Measurements from ENCODE around the gene SPATA2.
"Not testable (repeated sequence)": the region's sequence is repeated elsewhere in the genome, so short reads cannot be mapped to it uniquely, and the experiment has no call there.

Gene SPATA2, protein sequence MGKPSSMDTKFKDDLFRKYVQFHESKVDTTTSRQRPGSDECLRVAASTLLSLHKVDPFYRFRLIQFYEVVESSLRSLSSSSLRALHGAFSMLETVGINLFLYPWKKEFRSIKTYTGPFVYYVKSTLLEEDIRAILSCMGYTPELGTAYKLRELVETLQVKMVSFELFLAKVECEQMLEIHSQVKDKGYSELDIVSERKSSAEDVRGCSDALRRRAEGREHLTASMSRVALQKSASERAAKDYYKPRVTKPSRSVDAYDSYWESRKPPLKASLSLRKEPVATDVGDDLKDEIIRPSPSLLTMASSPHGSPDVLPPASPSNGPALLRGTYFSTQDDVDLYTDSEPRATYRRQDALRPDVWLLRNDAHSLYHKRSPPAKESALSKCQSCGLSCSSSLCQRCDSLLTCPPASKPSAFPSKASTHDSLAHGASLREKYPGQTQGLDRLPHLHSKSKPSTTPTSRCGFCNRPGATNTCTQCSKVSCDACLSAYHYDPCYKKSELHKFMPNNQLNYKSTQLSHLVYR

DNA sequence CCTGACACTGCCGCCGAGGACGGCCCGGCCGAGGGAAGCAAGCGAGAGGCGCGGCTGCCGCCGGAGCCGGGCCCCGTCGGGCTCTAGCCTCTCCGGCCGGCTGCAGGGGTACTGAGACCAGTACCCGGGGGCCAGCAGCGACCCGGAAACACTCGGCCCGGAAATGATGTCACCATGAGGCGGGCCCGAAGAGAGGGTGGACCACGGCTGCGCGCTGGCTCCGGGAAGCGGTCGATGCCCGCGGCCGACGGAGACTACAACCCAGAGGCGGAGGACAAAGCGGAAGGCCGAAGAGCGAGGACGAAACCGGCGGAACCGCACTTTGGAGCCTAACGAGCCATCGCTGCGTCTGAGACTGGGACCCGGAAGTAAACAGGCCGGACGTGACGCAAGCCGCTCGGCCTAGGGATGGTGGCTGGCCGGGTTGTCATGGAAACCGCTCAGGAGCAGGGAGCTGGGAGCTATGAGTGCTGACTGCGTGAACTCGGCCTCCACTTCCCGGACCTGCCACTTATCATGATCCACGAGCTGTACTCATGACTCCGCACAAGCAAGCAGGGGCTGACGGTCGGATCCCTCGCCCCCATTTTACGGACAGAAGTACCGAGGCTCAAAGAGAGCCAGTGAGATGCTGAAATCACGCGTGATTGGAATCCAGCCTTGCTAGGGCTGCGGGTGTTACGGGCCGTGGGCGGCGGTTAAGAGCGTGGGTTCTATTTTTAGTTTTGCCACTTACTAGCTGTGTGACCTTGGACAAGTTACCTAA lies at the start of gene SPATA2:
Gene SPATA2 (minus strand): TSS at position 150 of the 766 bp plus-strand sequence. CDS start 7,039 bp downstream, outside the sequence.
- DNase-seq: peak; percentile 52

DNA sequence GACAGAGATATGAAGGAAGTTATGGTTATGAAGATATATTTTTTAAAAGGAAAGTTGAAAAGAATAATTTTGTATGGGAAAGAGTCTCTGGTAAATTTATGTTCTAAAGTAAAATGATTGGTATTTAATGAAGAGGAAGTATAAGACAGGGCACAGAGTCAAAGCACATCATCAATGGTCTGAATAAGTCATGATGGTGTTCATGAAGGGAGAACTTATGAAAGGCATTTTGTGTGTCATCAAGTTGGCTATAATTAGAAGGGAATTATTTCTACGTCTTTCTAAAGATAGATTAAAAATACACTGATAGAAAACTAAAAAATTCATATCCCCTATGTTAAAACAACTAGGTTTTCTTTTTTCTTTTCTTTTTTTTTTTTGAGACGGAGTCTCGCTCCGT lies 46.1 kb upstream of the SPATA2 start:
- no peak for DNase-seq

DNA sequence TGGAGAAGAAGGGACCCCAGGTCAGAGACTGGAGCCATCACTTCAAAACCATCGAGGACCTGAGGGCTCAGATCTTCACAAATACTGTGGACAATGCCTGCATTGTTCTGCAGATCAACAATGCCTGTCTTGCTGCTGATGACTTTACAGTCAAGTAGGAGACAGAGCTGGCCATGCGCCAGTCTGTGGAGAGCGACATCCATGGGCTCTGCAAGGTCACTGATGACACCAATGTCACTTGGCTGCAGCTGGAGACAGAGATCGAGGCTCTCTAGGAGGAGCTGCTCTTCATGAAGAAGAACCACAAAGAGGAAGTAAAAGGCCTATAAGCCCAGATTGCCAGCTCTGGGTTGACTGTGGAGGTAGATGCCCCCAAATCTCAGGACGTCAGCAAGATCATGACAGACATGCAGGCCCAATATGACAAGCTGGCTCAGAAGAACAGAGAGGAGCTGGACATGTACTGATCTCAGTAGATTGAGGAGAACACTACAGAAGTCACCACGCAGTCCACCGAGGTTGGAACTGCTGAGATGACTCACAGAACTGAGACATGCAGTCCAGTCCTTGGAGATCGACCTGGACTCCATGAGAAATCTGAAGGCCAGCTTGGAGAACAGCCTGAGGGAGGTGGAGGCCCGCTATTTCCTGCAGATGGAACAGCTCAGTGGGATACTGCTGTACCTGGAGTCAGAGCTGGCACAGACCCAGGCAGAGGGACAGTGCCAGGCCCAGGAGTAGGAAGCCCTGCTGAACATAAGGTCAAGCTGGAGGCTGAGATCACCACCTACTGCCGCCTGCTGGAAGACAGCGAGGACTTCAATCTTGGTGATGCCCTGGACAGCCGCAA lies 42.0 kb upstream of the SPATA2 start:
- not testable (repeated sequence) for DNase-seq

DNA sequence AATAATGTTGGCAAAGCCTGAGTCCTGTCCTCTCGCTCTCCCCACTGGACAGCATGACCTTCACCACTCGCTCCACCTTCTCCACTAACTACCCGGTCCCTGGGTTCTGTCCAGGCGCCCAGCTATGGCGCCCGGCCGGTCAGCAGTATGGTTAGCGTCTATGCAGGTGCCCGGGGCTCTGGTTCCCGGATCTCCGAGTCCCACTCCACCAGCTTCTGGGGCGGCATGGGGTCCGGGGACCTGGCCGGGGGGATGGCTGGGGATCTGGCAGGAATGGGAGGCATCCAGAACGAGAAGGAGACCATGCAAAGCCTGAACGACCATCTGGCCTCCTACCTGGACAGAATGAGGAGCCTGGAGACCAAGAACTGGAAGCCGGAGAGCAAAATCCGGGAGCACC lies 41.4 kb upstream of the SPATA2 start:
- DNase-seq: no peak

DNA sequence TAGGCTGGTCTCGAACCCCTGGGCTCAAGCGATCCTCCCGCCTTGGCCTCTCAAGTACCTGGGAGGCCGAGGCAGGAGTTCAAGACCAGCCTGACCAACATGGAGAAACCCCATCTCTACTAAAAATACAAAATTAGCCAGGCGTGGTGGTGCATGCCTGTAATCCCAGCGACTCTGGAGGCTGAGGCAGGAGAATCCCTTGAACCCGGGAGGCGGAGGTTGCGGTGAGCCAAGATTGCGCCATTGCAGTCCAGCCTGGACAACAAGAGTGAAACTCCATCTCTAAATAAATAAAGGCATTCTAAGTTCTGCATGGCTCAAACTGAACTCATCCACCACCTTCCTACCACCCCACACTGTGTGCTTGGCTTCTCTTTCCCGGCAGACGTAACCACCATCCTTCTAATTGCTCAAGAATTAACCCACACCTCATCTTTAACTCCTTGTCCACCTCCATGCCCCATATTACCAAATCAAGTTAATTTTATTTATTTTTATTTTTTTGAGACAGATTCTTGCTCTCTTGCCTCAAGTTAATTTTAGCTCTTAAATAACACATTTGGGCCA lies 40.6 kb upstream of the SPATA2 start:
- not testable (repeated sequence) for DNase-seq

DNA sequence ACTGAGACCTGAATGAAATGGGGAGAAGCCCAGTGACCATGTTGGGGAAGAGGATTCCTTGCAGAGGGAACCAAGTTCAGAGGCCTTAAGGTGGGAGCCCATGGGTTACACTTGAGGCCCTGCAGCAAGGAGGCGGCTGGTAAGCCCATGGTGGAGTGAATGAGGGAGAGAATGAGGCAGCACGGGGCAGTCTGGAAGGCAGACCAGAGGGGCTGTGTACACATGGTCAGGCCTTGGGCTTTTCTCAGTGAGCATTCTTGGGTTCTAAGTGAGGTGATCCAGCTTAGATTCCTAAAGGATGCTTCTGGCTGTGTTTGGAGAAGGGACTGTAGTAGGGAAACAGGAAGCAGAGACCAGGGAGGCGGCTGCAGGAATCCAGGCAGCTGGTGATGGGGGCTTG lies 39.8 kb upstream of the SPATA2 start:
- DNase-seq: no peak

DNA sequence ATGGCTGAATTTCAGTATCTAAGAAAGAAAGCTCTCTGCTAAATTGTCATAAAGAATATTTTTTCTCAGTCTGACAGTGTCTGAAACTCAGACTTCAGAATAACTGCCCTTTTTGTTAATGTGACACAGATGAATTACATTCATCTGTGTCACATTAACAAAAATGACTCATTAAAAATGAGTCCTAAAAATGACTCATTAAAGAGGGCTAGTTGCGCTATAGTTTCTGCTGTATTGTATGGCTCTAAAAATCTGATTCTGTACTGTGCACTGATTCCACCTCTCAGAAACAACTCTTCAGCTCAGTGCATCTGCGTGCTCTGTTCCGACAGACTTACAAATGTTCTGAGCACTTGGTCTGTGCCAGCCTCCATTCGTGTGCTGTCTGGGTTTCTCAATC lies 35.8 kb upstream of the SPATA2 start:
- DNase-seq: no peak

DNA sequence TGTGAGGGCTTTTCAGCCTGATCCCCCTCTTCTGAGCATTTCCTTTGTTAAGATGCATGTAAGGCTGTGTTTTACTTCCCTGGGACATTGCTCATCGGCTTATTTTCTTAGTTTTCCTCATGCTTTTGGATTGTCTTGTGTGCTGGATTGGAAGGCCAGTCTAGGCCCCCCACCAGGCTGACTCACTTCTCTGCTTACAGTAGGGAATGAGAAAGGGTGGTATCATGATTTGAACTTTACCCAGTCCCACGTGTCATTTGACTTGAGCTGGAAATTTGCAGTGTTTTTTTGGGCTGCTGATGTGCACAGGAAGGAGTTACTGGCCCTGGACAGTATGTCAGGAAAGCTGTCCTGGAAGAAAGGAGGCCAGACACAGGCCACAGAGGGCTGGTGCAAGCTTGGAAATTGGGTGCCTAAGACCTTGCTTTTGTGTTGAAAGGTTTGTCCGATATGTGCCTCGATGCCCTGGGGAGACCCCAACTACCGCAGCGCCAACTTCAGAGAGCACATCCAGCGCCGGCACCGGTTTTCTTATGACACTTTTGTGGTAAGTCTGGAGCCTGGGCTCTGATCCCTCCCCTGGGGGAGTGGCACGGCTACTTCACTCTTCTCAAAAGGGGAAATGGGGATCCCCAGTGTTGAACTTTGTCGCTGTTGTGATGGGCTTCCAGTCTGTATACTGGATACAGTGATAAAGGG lies 33.6 kb upstream of the SPATA2 start:
- no peak for DNase-seq

DNA sequence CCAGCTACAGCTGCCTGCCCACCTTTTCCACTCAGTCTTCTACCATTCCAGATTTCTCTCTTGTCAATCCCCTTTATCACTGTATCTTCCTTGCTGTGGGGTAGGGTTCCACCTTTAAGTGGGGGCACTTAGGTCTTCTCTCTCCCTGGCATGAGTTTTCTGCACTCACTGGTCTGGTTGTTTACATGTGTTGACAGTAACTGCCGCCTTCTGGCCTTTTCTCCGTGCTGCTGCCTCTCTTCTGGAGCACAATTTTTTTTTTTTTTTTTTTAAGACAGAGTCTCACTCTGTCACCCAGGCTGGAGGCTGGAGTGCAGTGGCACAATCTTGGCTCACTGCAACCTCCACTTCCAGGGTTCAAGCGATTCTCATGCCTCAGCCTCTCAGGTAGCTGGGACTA lies 32.8 kb upstream of the SPATA2 start:
- DNase-seq: no peak

DNA sequence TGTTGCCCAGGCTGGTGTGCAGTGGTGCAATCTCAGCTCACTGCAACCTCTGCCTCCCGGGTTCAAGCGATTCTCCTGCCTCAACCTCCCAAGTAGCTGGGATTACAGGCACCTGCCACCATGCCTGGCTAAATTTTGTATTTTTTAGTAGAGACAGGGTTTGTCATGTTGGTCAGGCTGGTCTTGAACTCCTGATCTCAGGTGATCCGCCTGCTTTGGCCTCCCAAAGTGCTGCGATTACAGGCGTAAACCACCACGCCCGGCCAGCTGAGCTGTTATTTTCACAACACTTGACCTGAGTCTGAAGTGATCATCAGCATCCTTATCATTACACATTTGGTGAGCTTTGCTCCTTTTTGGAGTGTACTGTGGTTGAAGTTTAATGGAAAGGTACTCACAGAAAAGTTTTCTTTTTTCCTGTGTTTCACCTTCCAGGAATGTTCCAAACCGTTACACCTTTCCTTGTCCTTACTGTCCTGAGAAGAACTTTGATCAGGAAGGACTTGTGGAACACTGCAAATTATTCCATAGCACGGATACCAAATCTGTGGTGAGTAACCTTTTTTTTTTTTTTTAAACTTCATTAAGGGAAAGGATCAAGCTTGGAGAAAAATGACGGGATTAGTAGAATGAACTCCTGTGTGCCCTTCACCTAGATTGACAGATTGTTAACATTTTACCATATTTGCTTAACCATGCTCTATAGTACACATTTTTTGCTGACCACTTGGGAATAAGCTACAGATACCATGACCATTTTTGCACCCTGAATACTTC lies 30.6 kb upstream of the SPATA2 start:
- DNase-seq: no peak

DNA sequence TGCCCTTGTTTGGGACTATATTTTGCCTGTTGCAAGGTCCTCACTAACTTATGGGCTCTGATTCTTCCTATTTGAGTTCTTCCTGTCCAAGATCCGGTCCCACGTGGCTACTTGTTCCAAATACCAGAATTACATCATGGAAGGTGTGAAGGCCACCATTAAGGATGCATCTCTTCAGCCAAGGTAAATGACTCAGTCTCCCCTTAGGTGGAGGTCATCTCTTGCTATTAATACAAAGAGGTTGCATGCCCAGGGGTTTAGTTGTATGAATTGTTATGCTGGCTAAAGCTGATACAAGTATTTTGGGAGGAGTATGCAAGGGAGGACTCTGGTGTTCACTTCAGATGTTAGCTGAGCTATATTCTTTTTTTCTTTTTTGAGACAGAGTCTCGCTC lies 30.0 kb upstream of the SPATA2 start:
- no peak for DNase-seq

DNA sequence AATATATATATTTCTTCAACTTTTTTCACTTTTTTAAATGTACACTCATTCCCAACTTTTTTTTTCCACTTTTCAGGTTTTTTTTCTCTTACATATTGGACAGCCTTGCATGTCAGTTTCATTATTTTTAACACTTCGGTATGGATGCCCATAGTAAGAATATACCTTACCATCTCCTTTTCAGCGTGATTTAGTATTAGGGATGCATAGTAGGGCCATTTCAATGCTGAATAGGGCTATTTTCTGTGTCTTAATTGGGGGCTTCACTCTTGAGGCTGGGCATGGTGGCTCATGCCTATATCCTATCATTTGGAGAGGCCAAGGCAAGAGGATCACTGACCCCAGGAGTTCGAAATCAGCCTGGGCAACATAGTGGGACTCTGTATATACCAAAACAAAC lies 27.6 kb upstream of the SPATA2 start:
- DNase-seq: no peak

DNA sequence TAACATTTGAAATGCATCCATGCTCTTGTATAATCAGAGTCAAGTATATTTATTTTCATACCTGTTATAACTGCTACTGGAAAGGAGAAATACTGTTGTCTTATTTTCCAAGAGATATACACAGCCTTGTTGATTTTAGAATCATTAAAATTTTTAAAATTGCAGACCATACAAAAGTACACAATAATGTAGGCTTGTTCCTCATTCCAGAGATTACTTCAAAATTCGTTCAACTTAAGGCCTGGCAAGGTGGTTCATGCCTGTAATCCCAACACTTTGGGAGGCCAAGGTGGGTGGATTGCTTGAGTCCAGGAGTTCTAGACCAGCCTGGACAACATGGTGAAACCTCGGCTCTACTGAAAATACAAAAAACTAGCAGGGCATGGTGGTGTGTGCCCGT lies 27.0 kb upstream of the SPATA2 start:
- DNase-seq: no peak

DNA sequence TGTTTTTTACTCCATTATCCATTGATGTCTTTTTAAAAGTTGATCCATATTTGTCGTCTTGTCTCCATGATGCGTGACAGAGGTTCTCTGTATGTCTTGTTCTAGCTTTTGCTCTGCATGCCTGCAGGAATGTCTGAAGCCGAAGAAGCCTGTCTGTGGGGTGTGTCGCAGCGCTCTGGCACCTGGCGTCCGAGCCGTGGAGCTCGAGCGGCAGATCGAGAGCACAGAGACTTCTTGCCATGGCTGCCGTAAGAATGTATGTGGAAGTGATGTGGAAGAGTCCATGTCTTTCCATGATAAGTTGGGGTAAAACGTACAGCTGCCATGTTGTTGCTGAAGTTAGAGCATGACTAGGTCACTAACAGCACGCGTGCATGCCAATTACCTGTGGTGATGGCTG lies 26.1 kb upstream of the SPATA2 start:
- no peak for DNase-seq

DNA sequence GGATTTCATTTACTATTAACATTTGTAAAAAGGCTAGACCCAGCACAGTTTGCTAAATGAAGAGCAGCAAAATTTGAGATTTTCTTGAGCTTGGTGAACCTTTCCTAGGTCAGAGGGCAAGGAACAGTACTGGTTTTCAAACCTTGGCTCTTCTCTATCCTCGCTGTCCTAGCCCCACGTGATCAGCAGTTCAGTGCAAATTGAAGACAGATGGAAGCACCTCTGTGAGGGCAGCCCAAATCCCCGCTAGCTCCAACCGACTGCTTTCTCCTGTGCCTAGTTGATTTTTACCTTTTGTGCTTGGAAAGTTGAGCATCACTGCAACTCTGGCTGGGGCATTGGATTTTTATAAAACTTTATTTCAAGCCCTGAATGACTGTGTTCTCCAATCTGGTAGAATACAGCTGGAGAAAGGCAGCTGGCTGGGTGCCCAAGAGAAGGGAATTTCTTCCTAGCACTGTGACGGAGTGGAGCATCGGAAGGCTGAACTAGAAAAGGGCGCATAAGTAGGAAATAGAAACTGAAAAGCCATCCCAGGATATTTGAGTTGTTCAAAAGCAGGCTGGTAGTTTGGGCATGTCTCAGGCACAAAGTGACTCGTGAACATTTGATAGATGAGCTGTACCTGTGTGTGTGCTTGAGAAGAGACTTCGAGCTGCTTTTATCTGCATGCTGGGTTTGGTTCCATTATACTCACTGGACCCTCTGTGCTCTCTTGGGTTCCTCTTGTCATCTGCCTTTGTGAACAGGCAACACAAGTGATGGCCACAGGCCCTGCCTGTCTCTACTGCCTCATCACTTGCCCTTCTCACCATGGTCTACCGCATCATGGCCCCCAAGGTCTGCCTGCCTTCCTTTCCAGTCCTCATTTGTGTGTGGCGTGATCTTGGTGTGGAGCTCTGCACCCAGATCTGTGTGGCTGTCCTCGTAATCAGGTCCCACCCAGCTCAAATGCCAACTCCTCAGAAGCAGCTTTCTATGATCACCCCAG lies 23.1 kb upstream of the SPATA2 start:
- no peak for DNase-seq

DNA sequence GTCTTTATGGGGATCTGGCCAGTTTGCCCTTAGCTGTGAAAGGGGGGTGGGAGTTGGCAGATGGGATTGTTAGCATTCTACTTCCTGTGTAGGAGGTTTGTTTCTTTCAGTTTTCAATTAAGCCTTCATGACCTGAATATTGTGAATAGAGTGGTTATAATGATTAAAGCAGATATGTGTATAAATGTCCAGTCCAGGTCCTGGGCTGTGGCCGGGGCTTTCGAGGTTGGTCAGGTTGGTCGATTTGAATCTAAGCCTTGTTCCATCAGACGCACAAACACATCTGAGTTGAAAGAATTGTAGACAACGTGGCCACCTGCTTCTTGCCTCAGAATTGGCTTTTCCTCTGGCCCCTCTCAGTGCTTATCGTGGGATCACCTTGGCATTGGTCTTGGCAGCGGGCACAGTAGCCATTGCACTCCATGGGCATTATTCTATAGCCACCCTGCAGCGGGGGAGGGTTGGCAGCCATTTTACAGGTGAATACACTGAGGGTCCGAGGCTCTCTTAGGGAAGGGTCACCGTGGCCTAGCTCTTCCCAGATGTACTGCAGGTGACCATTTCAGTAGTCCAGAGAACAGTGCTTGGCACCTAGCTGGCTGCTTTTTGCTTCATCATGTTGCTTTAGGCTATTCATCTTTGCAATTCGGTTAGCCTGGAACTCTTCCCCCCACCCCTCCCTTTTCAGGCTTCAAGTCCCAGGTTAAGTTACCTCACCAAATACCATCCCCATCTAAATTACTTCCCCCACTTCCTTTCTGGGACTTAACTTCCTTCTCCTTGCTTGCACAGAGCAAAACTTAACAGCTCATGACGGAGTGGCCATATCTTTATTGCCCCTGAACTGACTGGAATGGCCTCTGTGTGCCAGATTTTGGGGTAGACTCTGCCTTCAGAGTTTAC lies 21.9 kb upstream of the SPATA2 start:
- no peak for DNase-seq

DNA sequence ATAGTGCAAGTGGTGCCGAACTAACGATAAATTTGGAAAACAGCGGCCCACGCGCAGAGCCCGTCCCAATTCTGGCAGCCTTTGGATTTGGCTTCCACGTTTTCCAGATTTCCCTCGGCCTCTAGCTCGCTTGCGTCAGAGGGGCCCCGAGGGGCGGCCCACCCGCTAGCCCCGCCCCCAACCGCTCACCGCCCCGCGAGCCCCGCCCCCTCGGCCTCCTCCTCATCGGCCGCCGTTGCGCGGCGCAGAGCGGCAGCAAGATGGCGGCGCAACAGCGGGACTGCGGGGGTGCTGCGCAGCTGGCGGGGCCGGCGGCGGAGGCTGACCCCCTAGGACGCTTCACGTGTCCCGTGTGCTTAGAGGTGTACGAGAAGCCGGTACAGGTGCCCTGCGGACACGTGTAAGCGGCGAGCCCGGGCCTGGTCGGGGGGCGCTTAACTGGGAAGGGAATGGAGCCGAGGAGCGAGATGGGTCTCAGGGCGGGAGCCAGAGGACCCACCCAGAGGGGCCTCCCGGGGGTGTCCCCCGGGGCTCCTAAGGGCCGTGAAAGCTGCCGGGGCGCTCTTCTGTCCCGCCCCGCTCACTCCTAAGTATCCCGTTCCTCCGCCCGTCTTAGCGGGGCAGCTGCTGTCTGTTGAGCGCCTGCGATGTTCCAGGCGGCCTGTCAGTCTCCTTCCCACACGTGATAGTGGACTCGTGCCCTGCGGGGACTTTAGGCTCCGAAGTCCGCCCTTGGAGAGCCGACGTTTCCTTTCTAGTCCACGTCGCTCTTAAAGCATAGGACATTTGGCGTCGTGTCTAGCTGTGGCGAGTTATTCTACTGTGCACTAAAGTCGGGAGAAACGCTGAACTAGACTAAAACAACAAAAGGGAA lies 21.1 kb upstream of the SPATA2 start, which contains the start of gene RNF114:
Gene RNF114 (plus strand): TSS at position 245 of the 874 bp plus-strand sequence. CDS start 16 bp downstream, at position 261.
- DNase-seq: peak; percentile 48

DNA sequence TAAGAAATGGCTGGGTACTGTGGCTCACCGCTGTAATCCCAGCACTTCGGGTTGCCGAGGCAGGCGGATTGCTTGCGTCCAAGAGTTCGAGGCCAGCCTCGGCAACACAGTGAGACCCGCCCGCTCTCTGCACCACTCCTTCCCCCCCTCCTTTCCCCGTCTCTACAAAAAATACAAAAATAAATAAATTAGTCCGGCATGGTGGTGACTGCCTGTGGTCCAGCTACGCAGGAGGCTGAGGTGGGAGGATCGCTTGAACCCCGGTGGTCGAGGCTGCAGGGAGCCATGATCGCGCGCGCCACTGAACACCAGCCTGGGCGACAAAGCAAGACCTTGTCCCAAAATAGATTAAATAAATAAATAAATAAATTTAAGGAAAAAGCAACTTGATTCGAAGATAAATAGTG lies 20.4 kb upstream of the SPATA2 start:
- DNase-seq: no peak
